ENCODE data around the gene TDRD7. TPM values are rescaled to one million over a fixed set of nuclear protein-coding genes. Genes with fewer than 3 reads are reported as not detected.

The TDRD7 gene
- polyA plus RNA-seq, 1 donor from 2014 or later = 9.7 TPM

DNA sequence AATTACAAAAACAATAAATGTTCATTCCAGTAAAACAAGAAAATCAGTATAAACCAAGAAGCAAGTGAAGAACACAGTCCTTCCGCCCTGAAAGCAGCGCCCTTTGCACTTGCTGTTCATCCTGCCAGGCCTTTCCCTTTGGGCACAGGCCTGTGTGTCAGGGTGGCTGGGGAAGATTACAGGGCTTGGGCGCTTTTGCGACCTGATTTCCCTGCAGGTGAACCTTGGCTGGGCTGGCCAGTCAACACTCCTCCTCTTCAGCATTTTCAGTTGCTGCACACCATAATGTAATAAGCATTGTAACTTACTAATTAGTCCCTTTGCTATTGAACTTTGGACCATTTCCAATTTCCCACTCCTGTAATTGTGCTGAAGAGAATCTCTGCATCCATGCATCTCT lies 38.6 kb upstream of the TDRD7 start:
- Histone ChIP-seq H3K27me3 (ENCODE audit: insufficient read depth, low read depth, low read length) (no peaks in the 10 kb centered on the region), H3K9me2 (ENCODE audit: insufficient read depth, low read length) (no peaks in the 10 kb centered on the region)

DNA sequence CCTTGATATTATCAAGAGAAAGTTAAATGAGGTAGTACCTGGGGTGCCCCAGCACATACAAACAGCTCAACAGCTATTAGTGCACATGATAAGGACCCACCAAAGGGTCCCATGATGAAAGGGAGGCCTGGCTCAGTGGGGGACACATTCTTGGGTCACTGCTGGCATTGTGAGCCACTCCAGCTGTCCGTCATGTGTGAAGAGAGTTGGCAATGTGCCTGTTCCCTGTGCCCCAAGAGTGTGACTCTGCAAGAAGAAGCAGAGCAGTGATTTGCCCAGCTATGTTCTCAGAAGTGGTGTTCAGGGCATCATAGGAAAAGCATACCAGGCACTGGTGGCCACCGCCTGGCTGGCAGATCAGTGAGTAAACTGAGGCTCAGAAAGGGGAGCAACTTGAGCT lies 37.1 kb upstream of the TDRD7 start:
- Histone ChIP-seq H3F3A (ENCODE audit: insufficient read depth, low read length, poor library complexity, severe bottlenecking) (no peaks in the 10 kb centered on the region), H3K36me3 (ENCODE audit: insufficient read depth, low read length) (peaks cover 5% of the 10 kb centered on the region)

More for the DNA sequence above, 38.6 kb upstream of the TDRD7 start:
- Histone ChIP-seq H3K9me3 (ENCODE audit: low read length) (no peaks in the 10 kb centered on the region), H3K4me2 (ENCODE audit: low read length) (no peak overlapping the region), H4K20me1 (ENCODE audit: insufficient read depth) (no peaks in the 10 kb centered on the region), H3K4me3 (ENCODE audit: low read length) (no peak overlapping the region), H2AFZ (ENCODE audit: low read depth, low read length) (no peak overlapping the region), H3F3A (ENCODE audit: insufficient read depth, low read length, poor library complexity, severe bottlenecking) (no peaks in the 10 kb centered on the region), H3K9ac (ENCODE audit: low read length) (no peak overlapping the region), H3K36me3 (ENCODE audit: insufficient read depth, low read length) (peaks cover 5% of the 10 kb centered on the region), H3K79me2 (replicated peaks; ENCODE audit: insufficient read depth, low read length) (no peaks in the 10 kb centered on the region), H3K27ac (ENCODE audit: low read length) (no peak overlapping the region)
- TF ChIP-seq EP300 (conservative IDR thresholded peaks at IDR 0.05; ENCODE audit: poor library complexity, severe bottlenecking) (no peak), TAF1 (IDR thresholded peaks at IDR 0.05; ENCODE audit: low read depth) (no peak)
- TF ChIP-seq, protein P1, sequence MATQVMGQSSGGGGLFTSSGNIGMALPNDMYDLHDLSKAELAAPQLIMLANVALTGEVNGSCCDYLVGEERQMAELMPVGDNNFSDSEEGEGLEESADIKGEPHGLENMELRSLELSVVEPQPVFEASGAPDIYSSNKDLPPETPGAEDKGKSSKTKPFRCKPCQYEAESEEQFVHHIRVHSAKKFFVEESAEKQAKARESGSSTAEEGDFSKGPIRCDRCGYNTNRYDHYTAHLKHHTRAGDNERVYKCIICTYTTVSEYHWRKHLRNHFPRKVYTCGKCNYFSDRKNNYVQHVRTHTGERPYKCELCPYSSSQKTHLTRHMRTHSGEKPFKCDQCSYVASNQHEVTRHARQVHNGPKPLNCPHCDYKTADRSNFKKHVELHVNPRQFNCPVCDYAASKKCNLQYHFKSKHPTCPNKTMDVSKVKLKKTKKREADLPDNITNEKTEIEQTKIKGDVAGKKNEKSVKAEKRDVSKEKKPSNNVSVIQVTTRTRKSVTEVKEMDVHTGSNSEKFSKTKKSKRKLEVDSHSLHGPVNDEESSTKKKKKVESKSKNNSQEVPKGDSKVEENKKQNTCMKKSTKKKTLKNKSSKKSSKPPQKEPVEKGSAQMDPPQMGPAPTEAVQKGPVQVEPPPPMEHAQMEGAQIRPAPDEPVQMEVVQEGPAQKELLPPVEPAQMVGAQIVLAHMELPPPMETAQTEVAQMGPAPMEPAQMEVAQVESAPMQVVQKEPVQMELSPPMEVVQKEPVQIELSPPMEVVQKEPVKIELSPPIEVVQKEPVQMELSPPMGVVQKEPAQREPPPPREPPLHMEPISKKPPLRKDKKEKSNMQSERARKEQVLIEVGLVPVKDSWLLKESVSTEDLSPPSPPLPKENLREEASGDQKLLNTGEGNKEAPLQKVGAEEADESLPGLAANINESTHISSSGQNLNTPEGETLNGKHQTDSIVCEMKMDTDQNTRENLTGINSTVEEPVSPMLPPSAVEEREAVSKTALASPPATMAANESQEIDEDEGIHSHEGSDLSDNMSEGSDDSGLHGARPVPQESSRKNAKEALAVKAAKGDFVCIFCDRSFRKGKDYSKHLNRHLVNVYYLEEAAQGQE (IDR thresholded peaks at IDR 0.05; ENCODE audit: borderline replicate concordance) = no peak

More for the DNA sequence above, 37.1 kb upstream of the TDRD7 start:
- Histone ChIP-seq H3K4me2 (ENCODE audit: low read length) (no peak overlapping the region), H3K4me3 (ENCODE audit: low read length) (no peak overlapping the region), H4K20me1 (ENCODE audit: insufficient read depth) (no peaks in the 10 kb centered on the region), H3K9me3 (ENCODE audit: low read length) (no peaks in the 10 kb centered on the region), H3K9me2 (ENCODE audit: insufficient read depth, low read length) (no peaks in the 10 kb centered on the region), H3K9ac (ENCODE audit: low read length) (no peak overlapping the region), H3K27me3 (ENCODE audit: insufficient read depth, low read depth, low read length) (no peaks in the 10 kb centered on the region), H2AFZ (ENCODE audit: low read depth, low read length) (no peak overlapping the region), H3K27ac (ENCODE audit: low read length) (no peak overlapping the region), H3K79me2 (replicated peaks; ENCODE audit: insufficient read depth, low read length) (no peaks in the 10 kb centered on the region)
- TF ChIP-seq, protein P2, sequence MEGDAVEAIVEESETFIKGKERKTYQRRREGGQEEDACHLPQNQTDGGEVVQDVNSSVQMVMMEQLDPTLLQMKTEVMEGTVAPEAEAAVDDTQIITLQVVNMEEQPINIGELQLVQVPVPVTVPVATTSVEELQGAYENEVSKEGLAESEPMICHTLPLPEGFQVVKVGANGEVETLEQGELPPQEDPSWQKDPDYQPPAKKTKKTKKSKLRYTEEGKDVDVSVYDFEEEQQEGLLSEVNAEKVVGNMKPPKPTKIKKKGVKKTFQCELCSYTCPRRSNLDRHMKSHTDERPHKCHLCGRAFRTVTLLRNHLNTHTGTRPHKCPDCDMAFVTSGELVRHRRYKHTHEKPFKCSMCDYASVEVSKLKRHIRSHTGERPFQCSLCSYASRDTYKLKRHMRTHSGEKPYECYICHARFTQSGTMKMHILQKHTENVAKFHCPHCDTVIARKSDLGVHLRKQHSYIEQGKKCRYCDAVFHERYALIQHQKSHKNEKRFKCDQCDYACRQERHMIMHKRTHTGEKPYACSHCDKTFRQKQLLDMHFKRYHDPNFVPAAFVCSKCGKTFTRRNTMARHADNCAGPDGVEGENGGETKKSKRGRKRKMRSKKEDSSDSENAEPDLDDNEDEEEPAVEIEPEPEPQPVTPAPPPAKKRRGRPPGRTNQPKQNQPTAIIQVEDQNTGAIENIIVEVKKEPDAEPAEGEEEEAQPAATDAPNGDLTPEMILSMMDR (IDR thresholded peaks at IDR 0.05; ENCODE audit: poor library complexity, severe bottlenecking) = no peak
- TF ChIP-seq MXI1 (conservative IDR thresholded peaks at IDR 0.05; ENCODE audit: poor library complexity, severe bottlenecking) = no peak
- TF ChIP-seq, protein P1 (IDR thresholded peaks at IDR 0.05; ENCODE audit: borderline replicate concordance) = no peak
- TF ChIP-seq POLR2AphosphoS5 (IDR thresholded peaks at IDR 0.05) = no peak
